Peyer's patch (tissue), 4 donors: ENCODE data around the gene KMT2B. TPM values are rescaled to one million over a fixed set of nuclear protein-coding genes. Genes with fewer than 3 reads are reported as not detected.
"Not testable (repeated sequence)": the region's sequence is repeated elsewhere in the genome, so short reads cannot be mapped to it uniquely, and the experiment has no call there.

Source experiments
- DNase-seq, 3 donors: peaks; one replicate each; pipeline ENCODE4 v3.0.0-alpha.2; 2017 to 2019
- H3K27ac ChIP-seq, 4 donors: fragments of 200-600 bp; sonication (generic); one replicate each; pipeline ENCODE4 v1.5.1; 2016 to 2019
- H3K27me3 ChIP-seq, 2 donors: fragments of 200-600 bp; sonication (generic); one replicate each; pipeline ENCODE4 v1.5.1; 2019
- H3K36me3 ChIP-seq, 3 donors: fragments of 200-600 bp; sonication (generic); one replicate each; pipeline ENCODE4 v1.5.1; 2016 to 2019
- H3K4me1 ChIP-seq, 4 donors: fragments of 200-600 bp; sonication (generic); one replicate each; pipeline ENCODE4 v1.5.1; 2016 to 2019
- H3K4me3 ChIP-seq, 4 donors: fragments of 200-600 bp; sonication (generic); 1 replicate in 3 of 4; 2 replicates in 1 of 4; pipeline ENCODE4 v1.5.1; 2016 to 2019; ENCODE audit warnings: mild to moderate bottlenecking in 1 of 4
- H3K9me3 ChIP-seq, 4 donors: fragments of 200-600 bp; sonication (generic); one replicate each; pipeline ENCODE4 v1.5.1; 2016 to 2019; ENCODE audit warnings: mild to moderate bottlenecking in 1 of 4
- CTCF ChIP-seq, 6 experiments: fragments of 450-650 bp in 4 of 6; fragments of 200-600 bp in 2 of 6; sonication (generic) in 1 of 6; IDR thresholded peaks; one replicate each; pipeline ENCODE4 v1.5.1; 2017 to 2019; ENCODE audit warnings: antibody characterized with exemption in 6 of 6, mild to moderate bottlenecking in 3 of 6, moderate library complexity in 1 of 6
- POLR2A ChIP-seq, 2 donors: fragments of 450-650 bp; IDR thresholded peaks; one replicate each; pipeline ENCODE4 v1.5.1; 2017; ENCODE audit warnings: antibody characterized with exemption in 2 of 2, mild to moderate bottlenecking in 2 of 2, moderate library complexity in 2 of 2
- total RNA-seq, 4 donors: library from RNA; depleted of rRNA; stranded (reverse); fragments of >200 nt; gene quantifications; one replicate each; pipeline ENCODE4 v1.1.0, GENCODE V29; 2016

KMT2B gene
- total RNA-seq, 4 donors from 2014 or later: 27.8 to 62.6 (median 41.9) TPM

- H3K36me3 ChIP-seq: peaks cover 0 to 66% (median 4%) of the 10 kb centered on the region in 3 donors
- no peaks in the 10 kb centered on the region for H3K9me3 ChIP-seq
- no peak overlapping the region for H3K27ac ChIP-seq
Observed at GRCh38 chr19:35721374-35721773, 3.6 kb downstream of the KMT2B start.

GRCh38 chr19:35722461-35722860 lies 4.7 kb downstream of the KMT2B start:
- H3K27me3 ChIP-seq: no peaks in the 10 kb centered on the region
- TF ChIP-seq POLR2A (IDR thresholded peaks at IDR 0.05) (no peak), CTCF (IDR thresholded peaks at IDR 0.05) (no peak)
- H3K36me3 ChIP-seq: peaks cover 0 to 77% (median 4%) of the 10 kb centered on the region in 3 donors
- no peaks in the 10 kb centered on the region for H3K9me3 ChIP-seq
- DNase-seq: no peak
- no peak overlapping the region for H3K4me3 ChIP-seq
- H3K4me1 ChIP-seq: peaks cover 0 to 16% (median 4%) of the 10 kb centered on the region in 4 donors
- no peak overlapping the region for H3K27ac ChIP-seq

More at GRCh38 chr19:35721374-35721773, 3.6 kb downstream of the KMT2B start:
- H3K27me3 ChIP-seq: no peaks in the 10 kb centered on the region
- H3K4me3 ChIP-seq: no peak overlapping the region
- H3K4me1 ChIP-seq: peaks cover 0 to 18% (median 4%) of the 10 kb centered on the region in 4 donors
- TF ChIP-seq CTCF (IDR thresholded peaks at IDR 0.05) (no peak), POLR2A (IDR thresholded peaks at IDR 0.05) (no peak)
- DNase-seq: no peak

GRCh38 chr19:35722897-35723296 lies 5.1 kb downstream of the KMT2B start:
- peaks cover 0 to 81% (median 4%) of the 10 kb centered on the region in 3 donors for H3K36me3 ChIP-seq
- no peaks in the 10 kb centered on the region for H3K27me3 ChIP-seq
- no peak for TF ChIP-seq POLR2A (IDR thresholded peaks at IDR 0.05)
- no peak for TF ChIP-seq CTCF (IDR thresholded peaks at IDR 0.05)
- H3K27ac ChIP-seq: no peak overlapping the region
- no peaks in the 10 kb centered on the region for H3K9me3 ChIP-seq
- no peak overlapping the region for H3K4me3 ChIP-seq
- peaks cover 0 to 16% (median 4%) of the 10 kb centered on the region in 4 donors for H3K4me1 ChIP-seq
- no peak for DNase-seq

GRCh38 chr19:35723671-35724070 lies 5.9 kb downstream of the KMT2B start:
- Histone ChIP-seq H3K4me3 (no peak overlapping the region), H3K36me3 (peaks cover 0 to 89% (median 4%) of the 10 kb centered on the region in 3 donors), H3K27me3 (no peaks in the 10 kb centered on the region), H3K9me3 (no peaks in the 10 kb centered on the region), H3K4me1 (peaks cover 0 to 14% (median 4%) of the 10 kb centered on the region in 4 donors), H3K27ac (no peak overlapping the region)
- DNase-seq: no peak
- TF ChIP-seq POLR2A (IDR thresholded peaks at IDR 0.05) (no peak), CTCF (IDR thresholded peaks at IDR 0.05) (no peak)

- H3K4me1 ChIP-seq, DNase-seq, H3K9me3 ChIP-seq, H3K4me3 ChIP-seq, H3K27me3 ChIP-seq, H3K27ac ChIP-seq: not testable (repeated sequence)
- H3K36me3 ChIP-seq: peaks cover 0 to 93% (median 4%) of the 10 kb centered on the region in 3 donors
Observed at GRCh38 chr19:35724132-35724531, 6.3 kb downstream of the KMT2B start.

GRCh38 chr19:35724560-35724959 lies 6.8 kb downstream of the KMT2B start:
- H3K4me3 ChIP-seq: no peak overlapping the region
- no peak overlapping the region for H3K27ac ChIP-seq
- TF ChIP-seq POLR2A (IDR thresholded peaks at IDR 0.05): no peak
- TF ChIP-seq CTCF (IDR thresholded peaks at IDR 0.05): no peak
- peaks cover 0 to 98% (median 4%) of the 10 kb centered on the region in 3 donors for H3K36me3 ChIP-seq
- no peaks in the 10 kb centered on the region for H3K9me3 ChIP-seq
- peaks cover 0 to 5% (median 0%) of the 10 kb centered on the region in 4 donors for H3K4me1 ChIP-seq
- no peaks in the 10 kb centered on the region for H3K27me3 ChIP-seq
- DNase-seq: no peak
